Tongue (tissue), 3 donors: ENCODE measurements around the gene MZT1. TPM values are rescaled to one million over a fixed set of nuclear protein-coding genes. Genes with fewer than 3 reads are reported as not detected.

Experiments used
- DNase-seq: peaks from one replicate; pipeline ENCODE4 v3.0.0-alpha.2; 2015
- small RNA-seq: library from RNA; depleted of rRNA; stranded (forward); fragments of <200 nt; gene quantifications from one replicate; pipeline ENCODE3, GENCODE V24; 2014; ENCODE audit warnings: low replicate concordance
- total RNA-seq: library from RNA; depleted of rRNA; stranded (reverse); fragments of >200 nt; gene quantifications from one replicate; pipeline ENCODE4 v1.2.3, GENCODE V29; 2014

The MZT1 gene
- total RNA-seq, 1 donor from 2014 or later = 15.6 TPM

GRCh38 chr13:72680353-72680752 is 47.1 kb downstream of the MZT1 start:
- DNase-seq = no peak

- DNase-seq = peak; percentile 8
These were observed 49.1 kb downstream of the MZT1 start for GRCh38 chr13:72678312-72678711.

DNA sequence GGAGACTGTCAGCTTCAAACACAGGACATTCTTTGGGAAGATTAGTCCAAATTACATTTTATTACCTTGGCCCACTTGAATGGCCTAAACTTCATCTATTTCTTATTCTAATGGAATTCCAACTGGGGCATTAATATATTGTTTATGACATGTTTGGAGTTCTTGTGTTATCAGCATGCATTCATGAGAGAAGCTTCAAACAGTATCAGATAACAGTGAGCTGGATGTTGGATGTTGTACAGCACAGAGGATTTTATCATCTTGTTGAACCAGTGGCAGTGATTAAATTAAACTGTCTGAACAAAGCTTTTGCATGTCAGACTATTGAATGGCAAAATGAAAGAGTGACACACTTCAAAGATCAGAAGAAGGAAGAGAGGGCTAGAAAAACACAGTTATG is 50.0 kb downstream of the MZT1 start:
- no peak for DNase-seq

DNA sequence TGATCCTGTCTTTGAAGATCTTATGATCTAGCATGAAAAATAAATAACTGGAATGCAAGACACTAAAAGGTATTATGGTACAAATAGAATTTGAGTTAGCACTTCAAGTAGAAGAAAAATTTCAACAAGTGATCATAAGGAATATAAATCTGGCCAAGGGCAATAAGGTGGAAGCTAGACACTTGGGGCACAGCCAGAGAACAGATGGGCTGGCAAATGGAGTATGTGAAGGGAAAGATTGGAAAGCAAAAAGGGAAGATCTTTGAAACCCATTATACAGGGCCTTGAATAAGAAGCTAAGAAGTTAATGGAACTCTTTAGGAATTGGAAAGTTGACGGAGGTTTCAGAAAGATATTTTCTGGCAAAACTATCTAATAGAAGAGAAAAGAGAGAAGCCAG is 61.0 kb downstream of the MZT1 start:
- no peak for DNase-seq

DNA sequence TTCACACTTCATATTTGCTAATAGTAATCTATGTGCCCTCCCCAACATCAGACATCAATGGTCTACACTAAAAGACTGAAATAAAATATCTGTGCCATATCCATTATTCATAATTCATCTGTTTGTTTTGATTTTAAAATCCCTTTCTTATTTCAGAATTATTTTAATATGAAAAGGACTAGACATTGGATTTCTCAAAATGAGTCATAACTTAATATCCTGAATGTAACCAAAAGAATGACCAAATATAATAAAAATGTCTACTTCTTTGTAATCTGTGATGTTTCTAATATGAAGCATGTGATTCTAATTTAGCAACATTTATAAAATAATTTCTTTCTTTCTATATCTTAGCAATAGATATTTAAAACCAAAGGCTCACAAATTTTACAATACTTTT is 64.9 kb downstream of the MZT1 start:
- no peak for DNase-seq

Small RNA genes within 50 kb of the gene (small RNA-seq; reads per million reads assigned to genes)
- not detected for gene RNU6-80P

Other genes starting within 250 kb of the MZT1 start
- 4.7 TPM for gene BORA, start 294 bp upstream of the MZT1 start, total RNA-seq
- 28.3 TPM for gene DIS3, start 54.3 kb upstream of the MZT1 start, total RNA-seq
- 55.2 TPM for gene PIBF1, start 54.5 kb upstream of the MZT1 start, total RNA-seq